ENCODE results near the gene LUC7L. TPM values are rescaled to one million over a fixed set of nuclear protein-coding genes. Genes with fewer than 3 reads are reported as not detected.

The LUC7L gene
- total and polyA plus RNA-seq, 2 of the 8 experiments (the other 6 are each of a cell fraction or from before 2014, with no cell fraction given): 49.7 to 129 TPM

DNA sequence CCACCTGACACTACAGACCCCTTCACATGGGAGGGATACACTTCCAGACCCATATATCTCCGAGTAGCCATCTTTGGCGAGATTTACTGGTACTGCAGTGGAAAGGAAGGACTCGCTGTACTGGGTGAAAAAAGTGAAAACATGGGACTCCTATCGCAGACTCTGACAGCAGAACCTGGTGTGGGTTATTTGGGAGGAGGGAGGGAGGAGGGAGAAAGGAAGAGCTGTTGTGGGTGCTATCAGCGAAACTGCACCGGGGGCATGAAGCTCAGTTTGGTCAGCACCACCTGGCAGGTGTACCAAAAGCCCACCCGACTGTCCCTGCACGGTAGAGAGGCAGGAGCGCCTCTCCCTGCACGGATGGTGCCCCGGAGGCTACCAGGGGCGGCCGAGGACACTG, 44.0 kb downstream of the LUC7L start (continued):
- TF ChIP-seq, protein P1, sequence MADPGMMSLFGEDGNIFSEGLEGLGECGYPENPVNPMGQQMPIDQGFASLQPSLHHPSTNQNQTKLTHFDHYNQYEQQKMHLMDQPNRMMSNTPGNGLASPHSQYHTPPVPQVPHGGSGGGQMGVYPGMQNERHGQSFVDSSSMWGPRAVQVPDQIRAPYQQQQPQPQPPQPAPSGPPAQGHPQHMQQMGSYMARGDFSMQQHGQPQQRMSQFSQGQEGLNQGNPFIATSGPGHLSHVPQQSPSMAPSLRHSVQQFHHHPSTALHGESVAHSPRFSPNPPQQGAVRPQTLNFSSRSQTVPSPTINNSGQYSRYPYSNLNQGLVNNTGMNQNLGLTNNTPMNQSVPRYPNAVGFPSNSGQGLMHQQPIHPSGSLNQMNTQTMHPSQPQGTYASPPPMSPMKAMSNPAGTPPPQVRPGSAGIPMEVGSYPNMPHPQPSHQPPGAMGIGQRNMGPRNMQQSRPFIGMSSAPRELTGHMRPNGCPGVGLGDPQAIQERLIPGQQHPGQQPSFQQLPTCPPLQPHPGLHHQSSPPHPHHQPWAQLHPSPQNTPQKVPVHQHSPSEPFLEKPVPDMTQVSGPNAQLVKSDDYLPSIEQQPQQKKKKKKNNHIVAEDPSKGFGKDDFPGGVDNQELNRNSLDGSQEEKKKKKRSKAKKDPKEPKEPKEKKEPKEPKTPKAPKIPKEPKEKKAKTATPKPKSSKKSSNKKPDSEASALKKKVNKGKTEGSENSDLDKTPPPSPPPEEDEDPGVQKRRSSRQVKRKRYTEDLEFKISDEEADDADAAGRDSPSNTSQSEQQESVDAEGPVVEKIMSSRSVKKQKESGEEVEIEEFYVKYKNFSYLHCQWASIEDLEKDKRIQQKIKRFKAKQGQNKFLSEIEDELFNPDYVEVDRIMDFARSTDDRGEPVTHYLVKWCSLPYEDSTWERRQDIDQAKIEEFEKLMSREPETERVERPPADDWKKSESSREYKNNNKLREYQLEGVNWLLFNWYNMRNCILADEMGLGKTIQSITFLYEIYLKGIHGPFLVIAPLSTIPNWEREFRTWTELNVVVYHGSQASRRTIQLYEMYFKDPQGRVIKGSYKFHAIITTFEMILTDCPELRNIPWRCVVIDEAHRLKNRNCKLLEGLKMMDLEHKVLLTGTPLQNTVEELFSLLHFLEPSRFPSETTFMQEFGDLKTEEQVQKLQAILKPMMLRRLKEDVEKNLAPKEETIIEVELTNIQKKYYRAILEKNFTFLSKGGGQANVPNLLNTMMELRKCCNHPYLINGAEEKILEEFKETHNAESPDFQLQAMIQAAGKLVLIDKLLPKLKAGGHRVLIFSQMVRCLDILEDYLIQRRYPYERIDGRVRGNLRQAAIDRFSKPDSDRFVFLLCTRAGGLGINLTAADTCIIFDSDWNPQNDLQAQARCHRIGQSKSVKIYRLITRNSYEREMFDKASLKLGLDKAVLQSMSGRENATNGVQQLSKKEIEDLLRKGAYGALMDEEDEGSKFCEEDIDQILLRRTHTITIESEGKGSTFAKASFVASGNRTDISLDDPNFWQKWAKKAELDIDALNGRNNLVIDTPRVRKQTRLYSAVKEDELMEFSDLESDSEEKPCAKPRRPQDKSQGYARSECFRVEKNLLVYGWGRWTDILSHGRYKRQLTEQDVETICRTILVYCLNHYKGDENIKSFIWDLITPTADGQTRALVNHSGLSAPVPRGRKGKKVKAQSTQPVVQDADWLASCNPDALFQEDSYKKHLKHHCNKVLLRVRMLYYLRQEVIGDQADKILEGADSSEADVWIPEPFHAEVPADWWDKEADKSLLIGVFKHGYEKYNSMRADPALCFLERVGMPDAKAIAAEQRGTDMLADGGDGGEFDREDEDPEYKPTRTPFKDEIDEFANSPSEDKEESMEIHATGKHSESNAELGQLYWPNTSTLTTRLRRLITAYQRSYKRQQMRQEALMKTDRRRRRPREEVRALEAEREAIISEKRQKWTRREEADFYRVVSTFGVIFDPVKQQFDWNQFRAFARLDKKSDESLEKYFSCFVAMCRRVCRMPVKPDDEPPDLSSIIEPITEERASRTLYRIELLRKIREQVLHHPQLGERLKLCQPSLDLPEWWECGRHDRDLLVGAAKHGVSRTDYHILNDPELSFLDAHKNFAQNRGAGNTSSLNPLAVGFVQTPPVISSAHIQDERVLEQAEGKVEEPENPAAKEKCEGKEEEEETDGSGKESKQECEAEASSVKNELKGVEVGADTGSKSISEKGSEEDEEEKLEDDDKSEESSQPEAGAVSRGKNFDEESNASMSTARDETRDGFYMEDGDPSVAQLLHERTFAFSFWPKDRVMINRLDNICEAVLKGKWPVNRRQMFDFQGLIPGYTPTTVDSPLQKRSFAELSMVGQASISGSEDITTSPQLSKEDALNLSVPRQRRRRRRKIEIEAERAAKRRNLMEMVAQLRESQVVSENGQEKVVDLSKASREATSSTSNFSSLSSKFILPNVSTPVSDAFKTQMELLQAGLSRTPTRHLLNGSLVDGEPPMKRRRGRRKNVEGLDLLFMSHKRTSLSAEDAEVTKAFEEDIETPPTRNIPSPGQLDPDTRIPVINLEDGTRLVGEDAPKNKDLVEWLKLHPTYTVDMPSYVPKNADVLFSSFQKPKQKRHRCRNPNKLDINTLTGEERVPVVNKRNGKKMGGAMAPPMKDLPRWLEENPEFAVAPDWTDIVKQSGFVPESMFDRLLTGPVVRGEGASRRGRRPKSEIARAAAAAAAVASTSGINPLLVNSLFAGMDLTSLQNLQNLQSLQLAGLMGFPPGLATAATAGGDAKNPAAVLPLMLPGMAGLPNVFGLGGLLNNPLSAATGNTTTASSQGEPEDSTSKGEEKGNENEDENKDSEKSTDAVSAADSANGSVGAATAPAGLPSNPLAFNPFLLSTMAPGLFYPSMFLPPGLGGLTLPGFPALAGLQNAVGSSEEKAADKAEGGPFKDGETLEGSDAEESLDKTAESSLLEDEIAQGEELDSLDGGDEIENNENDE (IDR thresholded peaks at IDR 0.05; ENCODE audit: insufficient replicate concordance, low read length): no peak
- TF ChIP-seq SRF (IDR thresholded peaks at IDR 0.05; ENCODE audit: low read depth, low read length) (no peak), JUND (IDR thresholded peaks at IDR 0.05; ENCODE audit: low read length) (no peak), CREB1 (IDR thresholded peaks at IDR 0.05) (no peak), TCF12 (IDR thresholded peaks at IDR 0.05; ENCODE audit: low read depth, low read length) (no peak), SUZ12 (IDR thresholded peaks at IDR 0.05; ENCODE audit: low read length) (no peak), CTBP2 (IDR thresholded peaks at IDR 0.05; ENCODE audit: borderline replicate concordance, insufficient read depth, insufficient read length, low read length) (no peak), GABPA (IDR thresholded peaks at IDR 0.05; ENCODE audit: borderline replicate concordance, insufficient read depth, low read length) (no peak), TEAD4 (IDR thresholded peaks at IDR 0.05; ENCODE audit: low read depth, low read length) (no peak), USF2 (IDR thresholded peaks at IDR 0.05; ENCODE audit: low read length) (no peak)
